NCI-H2227 treated with DMSO at 0.1 percent for 48 hours (cell line): ENCODE measurements around the gene CLDN15.

Experiments
- DNase-seq: peaks from one replicate; lab custom pipeline; 2025; lab: John Stamatoyannopoulos, UW

The CLDN15 gene

DNA sequence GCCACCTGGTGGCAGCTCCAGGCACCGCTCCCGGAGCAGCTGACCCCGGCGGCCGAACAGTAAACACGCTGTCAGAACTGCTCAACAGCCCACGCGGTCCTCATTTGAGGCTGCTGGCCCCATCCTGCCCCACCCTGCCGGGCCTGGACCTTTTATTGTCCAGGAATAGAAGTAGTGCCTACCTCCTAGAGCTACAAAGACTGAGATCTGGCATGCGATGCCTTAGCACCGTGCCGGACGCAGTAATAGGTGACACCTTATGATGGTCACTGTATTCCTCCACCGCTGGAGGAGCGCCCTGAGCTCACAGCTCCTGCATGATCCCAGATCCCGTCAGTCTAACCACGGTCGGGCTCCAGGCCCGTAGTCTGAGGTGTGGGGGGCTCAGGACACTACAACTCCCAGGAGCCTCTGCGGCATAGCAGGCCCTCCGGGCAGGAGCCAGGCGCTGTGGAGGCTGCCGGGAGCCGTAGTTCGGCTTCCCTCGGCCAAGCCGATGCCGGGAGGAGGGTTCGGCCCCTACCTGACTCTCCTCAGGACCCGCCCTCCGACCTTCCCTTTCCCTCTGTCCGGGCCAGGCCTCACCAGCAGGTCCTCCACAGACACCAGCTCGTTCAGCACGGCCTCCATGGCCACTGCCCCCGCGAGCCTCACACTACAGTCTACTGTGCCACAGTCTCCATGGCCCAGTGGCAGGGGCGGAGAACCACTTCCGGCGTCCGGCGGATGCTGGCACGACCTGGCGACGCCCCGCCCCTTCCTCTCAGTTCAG is 7.0 kb upstream of the CLDN15 start, which contains the start of gene FIS1:
Gene FIS1 (minus strand): TSS at position 707 of the 772 bp plus-strand sequence. CDS start 77 bp downstream, at position 630.
- peak; percentile 96 for DNase-seq

DNA sequence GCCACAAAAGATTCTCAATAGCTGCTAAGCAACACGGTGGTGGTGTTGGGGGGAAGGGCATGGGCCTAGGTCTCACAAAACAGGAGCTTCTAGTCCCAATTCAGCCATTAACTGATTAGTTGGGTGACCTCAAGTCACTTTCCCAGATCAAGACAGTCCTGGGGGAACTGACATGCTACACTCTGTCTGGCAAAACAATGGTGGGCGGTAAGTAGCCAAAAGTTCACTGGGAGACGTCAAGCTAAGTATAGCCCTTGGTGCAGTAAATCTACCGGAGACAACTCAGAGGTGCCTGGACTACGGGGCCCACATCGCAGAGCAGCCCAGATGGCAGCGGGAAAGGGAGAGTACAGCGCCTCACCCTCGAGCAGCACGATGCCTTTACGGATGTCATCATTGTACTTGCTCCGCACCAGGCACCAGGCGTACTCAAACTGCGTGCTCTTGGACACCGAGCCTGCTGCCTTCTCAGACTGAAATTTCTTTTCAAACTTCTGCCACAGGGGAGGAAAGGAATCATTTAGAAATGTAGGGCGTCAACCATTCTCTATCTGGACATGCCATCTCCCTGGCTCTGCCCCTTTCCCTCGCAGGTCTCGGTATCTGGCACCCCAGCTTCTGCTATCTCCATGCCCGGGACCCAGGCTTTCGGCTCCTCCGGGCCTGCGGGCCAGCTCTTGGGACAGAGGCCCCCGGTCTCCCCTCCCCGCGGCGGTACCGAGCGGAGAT is 6.2 kb upstream of the CLDN15 start:
- DNase-seq, result no peak

DNA sequence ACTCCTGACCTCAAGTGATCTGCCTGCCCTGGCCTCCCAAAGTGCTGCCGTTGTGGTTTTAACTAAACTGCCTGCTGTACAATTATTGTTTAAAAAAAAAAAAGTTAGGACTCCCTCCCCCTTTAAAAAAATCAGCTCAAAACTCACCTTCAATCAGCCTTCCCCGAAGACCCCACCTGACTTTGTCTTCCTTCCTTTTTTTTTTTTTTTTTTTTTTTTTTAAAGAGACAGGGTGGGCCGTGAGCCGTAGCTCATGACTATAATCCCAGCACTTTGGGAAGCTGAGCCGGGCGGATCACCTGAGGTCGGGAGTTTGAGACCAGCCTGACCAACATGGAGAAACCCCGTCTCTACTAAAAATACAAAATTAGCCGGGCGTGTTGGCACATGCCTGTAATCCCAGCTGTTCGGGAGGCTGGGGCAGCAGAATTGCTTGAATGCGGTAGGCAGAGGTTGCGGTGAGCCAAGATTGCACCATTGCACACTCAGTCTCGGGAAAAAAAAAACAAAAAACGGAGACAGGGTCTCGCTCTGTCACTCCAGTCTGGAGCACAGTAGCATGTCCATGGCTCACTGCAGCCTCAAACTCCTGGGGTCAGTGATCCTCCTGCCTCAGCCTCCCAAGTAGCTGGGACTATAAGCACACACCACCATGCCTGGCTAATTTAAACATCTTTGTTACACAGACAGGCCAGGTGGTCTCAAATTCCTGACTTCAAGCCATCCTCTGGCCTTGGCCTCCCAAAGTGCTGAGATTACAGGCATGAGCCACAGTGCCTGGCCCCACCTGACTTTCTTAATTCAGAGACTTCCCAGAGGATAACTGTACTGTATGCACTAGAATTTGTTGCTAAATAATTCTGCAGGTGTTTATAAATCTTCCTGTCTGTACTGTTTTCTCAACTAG is 4.1 kb upstream of the CLDN15 start:
- no peak for DNase-seq

DNA sequence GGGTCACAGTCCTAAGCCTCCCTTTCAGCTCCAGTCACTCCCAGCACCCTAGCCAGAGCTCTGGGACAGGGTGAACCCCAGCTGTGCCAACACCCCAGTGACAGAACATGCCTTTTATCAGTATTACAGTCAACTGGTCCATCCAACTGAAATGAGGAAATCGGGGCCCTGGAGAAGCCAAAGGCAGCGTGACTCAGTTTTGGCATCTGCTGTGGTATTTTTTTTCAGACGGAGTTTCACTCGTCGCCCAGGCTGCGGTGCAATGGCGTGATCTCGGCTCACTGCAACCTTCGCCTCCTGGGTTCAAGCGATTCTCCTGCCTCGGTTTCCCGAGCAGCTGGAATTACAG is 3.4 kb upstream of the CLDN15 start:
- no peak for DNase-seq

DNA sequence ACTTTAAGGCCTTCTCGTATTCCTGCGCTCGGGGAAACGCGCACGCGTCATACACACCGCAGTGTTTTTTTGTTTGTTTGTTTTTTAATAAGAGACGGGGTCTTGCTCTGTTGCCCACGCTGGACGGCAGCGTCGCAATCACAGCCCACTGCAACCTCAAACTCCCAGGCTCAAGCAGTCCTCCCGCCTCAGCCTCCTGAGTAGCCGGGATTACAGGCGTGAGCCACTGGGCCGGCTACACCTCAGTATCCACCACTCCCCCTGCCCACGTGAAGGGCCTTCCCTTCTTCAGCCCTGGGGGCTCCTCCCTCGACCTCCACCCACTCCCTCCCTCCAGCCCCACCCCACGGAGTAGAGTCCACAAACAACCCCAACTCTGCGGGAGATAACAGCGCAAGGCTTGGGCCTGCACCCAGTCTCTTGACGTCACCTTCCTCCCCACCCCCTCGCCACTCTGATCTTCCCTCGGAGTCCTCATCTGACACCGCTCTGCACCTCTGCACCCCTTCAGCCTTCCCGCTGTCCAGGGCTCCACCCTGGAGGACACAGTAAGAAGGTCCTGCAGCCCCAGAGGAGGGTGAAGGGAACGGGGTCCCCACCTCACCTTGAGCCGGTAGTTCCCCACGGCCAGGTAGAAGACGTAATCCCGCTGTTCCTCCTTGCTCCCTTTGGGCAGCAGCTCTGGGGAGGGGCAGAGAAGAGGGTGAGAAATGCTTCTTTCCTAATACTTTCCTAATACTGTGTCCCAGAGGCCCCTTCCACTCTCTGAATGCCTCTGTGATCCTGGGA is 2.8 kb upstream of the CLDN15 start:
- DNase-seq, result no peak

DNA sequence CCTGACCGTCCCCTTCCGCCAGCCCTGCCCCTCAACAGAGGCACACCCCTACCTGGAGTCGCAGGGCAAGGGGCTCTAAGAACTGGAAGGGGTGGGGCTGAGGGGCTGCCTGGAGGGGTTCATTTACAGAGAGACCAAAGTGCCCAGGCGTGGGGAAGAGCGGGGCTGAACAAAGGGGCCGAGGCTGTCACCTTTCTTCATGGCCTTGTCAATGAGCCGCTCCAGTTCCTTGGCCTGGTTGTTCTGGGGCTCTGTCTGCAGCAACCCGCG is 2.3 kb upstream of the CLDN15 start:
- no peak for DNase-seq

DNA sequence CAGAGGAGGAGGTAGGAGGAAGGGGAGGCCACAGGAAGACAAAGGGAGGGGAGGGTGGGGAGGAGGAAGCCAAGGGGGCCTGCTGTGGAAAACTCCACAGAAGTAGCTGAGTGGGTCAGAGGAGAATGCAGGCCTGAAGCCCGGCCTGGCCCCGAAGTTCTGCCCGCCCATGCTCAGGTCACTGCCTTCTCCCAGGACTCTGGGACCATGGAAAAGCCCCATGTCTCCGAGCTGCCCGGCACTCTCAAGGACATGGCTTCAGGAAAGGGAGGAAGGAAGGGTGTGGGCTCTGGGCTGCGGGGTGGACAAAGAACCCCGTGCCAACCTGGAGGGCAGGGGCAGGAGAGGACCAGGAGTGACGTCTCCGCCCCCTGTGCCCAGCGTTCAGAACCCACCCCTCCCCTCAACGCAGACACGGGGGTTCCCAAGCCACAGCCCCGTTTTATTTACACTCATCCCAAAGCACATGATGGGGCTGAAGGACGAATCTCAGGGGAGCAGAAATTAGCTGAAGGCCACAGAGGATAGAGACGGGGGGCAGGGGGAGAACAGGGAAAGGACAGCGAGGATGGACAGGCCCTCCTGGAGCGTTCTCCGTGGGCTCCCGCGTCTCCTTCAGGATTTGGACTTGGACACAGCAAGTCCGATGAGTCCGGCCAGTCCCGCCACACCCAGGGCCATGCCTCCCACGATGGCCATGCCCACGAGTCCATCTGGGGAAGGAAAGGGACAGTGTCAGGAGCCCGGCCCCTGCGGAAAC is 1.8 kb upstream of the CLDN15 start:
- no peak for DNase-seq

DNA sequence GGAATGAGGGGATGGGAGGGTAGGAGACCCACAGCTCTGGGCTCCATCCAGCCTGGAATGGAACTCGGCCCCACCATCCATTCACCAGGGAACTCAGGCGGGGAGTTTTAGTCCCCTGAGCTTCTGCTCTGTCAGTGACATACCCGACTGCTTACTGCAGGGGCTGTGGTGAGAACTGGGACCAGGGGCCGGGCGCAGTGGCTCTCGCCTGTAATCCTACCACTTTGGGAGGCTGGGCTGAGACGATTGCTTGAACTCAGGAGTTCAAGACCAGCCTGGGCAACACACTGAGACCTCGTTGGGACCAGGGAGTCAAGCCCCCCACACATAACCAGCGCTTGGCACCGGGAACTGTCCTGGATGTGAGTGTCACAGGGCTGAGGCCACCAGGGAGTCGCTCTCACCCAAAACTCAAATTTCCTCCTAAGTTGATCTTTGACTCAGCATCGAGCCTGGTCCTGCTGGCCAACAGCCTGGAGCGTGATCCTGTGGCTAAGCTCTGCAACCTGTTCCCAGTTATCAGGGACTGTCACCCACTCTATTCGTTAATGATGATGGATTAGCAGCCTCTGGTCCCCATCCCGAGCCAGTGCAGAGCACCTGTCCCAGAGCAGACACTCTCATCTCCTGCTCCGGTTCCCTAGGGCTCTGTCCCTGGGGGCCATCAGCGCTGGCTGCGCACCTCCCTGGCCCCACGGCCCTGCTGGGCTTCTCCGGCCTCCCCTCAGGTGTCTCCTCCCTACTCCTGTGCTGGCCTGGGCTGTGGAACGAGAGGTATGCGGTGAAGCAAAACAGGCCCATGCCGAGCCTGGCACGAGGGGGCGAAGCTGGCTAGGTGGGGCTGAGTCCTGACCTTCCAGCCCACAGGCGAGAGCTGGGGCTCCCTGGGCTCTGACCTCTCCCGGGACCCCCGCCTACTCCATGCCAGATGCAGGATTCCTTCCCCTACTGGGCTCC is 902 bp upstream of the CLDN15 start:
- no peak for DNase-seq

DNA sequence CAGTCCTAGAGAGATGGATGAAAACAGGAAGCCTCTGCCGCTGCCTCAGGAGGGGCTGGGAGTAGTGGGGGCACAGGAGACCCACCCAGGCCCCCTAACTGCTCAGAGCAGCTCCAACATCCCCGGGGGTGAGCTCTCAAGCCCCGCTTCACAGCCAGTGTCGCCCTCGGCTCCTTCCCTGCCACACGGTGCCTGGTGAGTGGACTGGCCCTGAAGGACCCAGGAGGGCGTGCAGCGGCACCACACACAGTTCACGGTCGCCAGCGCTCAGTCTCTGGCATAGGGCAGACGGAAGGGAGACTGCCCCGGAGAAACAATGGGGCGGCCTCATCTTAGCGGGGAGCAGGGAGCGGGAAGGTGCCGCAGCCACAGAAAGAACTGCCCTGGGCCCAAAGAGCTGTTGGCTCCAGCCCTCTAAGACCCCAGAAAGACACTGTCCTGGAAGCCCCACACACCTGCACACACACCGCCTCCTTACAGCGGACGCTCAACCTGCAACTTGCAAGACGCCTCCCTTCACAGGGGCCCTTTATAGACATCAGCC is 1.2 kb downstream of the CLDN15 start:
- no peak for DNase-seq

DNA sequence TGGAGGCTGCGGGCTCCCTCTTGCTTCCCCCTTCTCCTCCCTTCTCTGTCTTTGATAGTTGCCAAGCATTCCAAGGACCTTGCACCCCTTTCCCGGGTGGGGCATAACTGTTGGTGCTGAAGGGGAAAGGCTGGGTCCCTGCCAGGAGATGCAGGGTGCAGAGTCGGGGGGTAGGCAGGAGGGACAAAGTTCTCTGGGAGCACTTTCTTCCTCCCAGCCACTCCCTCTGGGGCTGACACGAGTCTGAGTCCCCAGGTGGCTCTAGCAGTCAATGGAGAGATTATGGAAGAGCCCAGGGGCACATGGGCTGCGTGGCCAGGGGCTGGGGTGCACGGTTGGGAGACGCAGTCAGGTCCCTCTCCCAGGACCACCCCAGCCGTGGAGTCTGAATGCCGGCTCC is 2.1 kb downstream of the CLDN15 start:
- DNase-seq, result no peak

DNA sequence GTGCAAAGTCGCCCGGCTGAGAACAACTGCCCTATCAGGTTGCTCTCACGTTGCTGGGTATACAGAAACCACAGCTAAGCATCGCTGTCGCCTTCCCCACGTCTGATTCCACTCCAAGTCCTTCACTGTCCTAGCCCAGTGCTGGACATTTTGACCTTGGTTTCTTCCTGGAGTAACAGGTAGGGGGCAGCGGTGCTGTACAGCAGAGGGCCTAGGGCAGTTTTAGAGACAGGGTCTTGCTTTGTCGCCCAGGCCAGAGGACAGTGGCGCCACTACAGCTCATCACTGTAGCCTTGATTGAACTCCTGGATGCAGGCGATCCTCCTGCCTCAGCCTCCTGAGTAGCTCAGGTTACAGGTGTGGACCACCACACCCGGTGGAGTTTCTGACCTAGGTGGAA is 2.6 kb downstream of the CLDN15 start:
- no peak for DNase-seq

DNA sequence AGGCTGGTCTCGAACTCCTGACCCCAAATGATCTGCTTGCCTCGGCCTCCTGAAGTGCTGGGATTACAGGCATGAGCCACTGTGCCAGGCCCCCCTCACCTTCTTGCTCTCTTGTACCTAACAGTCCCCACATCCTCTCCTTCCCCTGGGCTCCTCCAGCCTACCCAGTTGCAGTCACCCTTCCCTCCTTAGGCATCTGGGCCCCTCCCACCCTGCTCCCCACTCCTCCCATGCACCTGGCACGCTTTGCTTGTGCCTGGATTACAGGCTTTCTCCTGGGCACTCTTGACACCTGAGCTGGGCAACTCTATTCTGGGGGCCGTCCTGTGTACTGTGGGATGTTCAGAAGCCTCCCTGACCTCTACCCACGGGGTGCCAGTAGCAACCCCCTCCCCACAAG is 3.0 kb downstream of the CLDN15 start:
- DNase-seq, result no peak

DNA sequence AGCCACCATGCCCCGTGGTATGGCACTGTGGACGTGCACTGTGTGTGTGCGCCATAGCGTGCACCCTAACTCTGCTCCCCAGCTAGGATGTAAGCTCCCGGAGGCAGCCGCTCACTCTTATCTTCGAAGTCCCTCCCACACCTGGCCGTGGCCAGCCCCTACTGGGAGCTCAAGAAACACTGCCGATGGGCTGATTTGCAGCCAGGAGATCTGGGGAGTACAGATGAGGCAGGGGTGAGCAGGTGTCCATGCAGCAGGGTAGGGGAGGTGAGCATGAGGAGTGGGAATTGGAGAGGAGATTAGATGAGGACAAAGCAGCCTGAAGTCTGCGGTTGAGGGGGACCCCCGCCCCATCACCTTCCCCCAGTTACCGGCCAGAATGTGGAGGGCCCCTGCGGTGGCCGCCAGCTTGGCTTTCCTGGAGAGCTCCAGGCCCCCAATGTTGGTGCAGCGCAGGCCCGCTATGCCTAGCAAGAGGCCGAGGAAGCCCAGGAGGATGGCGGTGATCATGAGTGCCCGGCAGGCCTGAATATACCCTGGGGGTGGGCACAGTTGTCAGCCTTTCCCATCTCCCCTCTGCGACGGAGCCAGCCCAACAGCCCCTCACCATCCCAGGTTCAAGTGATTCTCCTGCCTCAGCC is 3.6 kb downstream of the CLDN15 start:
- no peak for DNase-seq

DNA sequence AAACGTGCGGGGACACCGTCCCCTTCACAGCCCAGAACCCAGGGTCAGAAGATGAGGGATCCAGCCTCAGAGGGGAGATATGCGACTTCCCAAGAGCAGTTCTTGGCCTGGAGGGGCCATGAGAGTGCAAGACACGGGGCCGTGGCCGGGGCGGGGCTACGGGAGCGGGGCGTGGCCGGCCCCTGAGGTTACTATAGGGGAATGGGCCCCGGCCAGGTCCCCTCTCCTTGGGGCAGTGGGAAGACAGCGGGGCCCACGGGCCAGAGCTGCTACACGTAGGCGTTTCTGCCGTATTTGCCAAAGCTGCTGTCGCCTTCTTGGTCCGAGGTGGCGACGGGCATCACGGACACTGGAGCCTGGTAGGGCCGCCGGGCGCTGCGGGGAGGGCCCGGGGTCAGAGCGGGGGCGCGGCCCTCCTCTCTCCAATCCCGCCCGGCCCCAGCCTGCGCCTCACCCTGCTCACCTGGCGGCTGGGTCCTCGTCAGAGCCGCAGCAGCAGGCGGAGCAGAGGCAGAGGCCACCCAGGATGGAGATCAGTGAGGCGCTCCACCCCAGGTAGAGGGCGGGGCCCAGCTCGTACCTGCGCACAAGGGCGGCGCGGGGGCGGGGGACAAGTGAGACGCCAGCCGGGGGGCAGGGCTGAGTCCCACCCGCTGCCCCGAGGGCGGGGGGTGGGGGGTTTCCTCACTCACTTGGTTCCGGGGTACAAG is 5.3 kb downstream of the CLDN15 start:
- DNase-seq, result no peak

DNA sequence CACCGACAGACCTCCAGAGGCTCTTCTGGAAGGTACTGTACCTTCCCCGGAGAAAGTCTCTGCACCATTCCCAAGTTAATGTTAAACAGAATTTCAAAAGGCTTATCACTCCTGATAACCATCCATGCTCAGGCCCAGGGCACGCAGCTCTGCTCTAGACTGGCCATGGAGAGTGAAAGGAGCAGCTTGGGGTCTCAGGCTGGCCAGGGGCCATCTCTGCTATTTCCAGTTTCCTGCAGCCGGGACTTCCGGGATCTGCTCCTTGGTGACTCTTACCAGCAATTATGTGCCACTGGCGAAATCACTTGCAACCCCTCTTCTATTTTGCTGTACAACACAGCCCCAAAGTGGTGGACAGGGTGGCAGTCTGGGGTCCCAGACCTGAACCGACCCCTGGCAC is 6.0 kb downstream of the CLDN15 start:
- DNase-seq, result no peak

DNA sequence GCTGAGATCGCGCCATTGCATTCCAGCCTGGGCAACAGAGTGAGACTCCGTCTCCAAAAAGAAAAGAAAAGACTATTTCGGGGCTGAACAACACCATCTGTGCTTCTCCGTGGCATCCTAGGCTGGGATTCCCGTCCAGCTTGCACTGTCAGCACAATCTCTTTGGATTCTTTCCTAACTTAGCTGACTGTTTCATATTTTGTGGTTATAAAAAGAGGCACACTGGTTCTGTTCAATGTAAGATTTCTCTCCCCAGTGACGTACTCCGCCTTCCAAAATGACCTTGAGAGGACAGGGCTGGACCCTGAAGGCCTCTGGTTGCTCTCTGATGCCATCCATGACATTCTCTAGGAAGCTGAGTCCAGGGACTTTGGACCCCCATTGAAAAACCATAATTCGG is 10.9 kb downstream of the CLDN15 start:
- DNase-seq, result no peak

DNA sequence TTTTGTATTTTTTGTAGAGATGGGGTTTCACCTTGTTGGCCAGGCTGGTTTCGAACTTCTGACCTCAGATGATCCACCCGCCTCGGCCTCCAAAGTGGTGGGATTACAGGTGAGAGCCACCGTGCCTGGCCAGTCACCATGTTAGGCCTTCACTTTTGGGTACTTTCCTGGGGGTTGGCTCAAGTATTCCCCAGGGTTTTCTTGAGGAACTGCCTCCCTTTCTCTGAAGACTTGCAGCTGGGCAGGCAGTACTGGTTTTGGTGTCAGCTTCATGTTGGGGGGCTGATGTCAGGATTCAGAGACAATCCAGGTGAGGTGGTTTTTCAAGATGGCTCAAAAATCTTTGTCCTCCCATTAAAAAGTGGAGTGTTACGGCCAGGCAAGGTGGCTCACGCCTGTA is 12.0 kb downstream of the CLDN15 start:
- DNase-seq, result no peak

DNA sequence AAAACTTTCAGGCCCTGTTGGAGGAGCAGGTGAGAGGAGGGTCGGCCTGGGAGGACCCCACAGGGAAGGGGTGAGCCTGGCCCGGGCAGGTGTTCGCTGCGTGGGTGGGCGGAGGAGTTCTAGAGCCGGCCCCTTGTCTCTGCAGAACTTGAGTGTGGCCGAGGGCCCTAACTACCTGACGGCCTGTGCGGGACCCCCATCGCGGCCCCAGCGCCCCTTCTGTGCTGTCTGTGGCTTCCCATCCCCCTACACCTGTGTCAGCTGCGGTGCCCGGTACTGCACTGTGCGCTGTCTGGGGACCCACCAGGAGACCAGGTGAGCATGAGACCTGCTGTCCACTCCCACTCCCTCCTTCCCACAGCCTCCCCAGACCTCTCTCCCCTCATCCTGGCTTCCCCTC is 14.1 kb downstream of the CLDN15 start:
- DNase-seq, result no peak
